ENCODE measurements around the gene RNF148.
A peak's percentile ranks its signal among the peaks of the same experiment; 100 is the strongest.
"Not testable (repeated sequence)": the region's sequence is repeated elsewhere in the genome, so short reads cannot be mapped to it uniquely, and the experiment has no call there.

The RNF148 gene

GRCh38 chr7:122691569-122692235, 11.0 kb downstream of the RNF148 start:
- DNase-seq (ENCODE audit: low read depth in 2 of 2), result no peak

GRCh38 chr7:122689346-122690109, 13.2 kb downstream of the RNF148 start:
- DNase-seq (ENCODE audit: low read depth in 2 of 2), result no peak

- DNase-seq (ENCODE audit: low read depth in 2 of 2), result no peak
Measured at GRCh38 chr7:122688400-122688998, 14.2 kb downstream of the RNF148 start.

- no peak for DNase-seq (ENCODE audit: low read depth in 2 of 2)
Measured at GRCh38 chr7:122686360-122686878, 16.3 kb downstream of the RNF148 start.

- DNase-seq (ENCODE audit: low read depth in 2 of 2), result no peak
Measured at GRCh38 chr7:122684504-122684903, 18.2 kb downstream of the RNF148 start.

GRCh38 chr7:122682815-122683550, 19.7 kb downstream of the RNF148 start:
- DNase-seq (ENCODE audit: low read depth in 2 of 2), result no peak

- DNase-seq (ENCODE audit: low read depth in 2 of 2), result not testable (repeated sequence)
Measured at GRCh38 chr7:122681186-122681585, 21.5 kb downstream of the RNF148 start.

- DNase-seq (ENCODE audit: low read depth in 2 of 2), result no peak
Measured at GRCh38 chr7:122679813-122680212, 22.9 kb downstream of the RNF148 start.

- not testable (repeated sequence) for DNase-seq (ENCODE audit: low read depth in 2 of 2)
Measured at GRCh38 chr7:122679269-122679709, 23.4 kb downstream of the RNF148 start.

GRCh38 chr7:122677149-122677548, 25.6 kb downstream of the RNF148 start:
- DNase-seq (ENCODE audit: low read depth in 2 of 2), result no peak

GRCh38 chr7:122676466-122676865, 26.3 kb downstream of the RNF148 start:
- no peak for DNase-seq (ENCODE audit: low read depth in 2 of 2)

- DNase-seq (ENCODE audit: low read depth in 2 of 2), result no peak
Measured at GRCh38 chr7:122675621-122676020, 27.1 kb downstream of the RNF148 start.

GRCh38 chr7:122675011-122675410, 27.7 kb downstream of the RNF148 start:
- DNase-seq (ENCODE audit: low read depth in 2 of 2), result no peak

GRCh38 chr7:122674502-122674901, 28.2 kb downstream of the RNF148 start:
- peak in 1 of 2 experiments; percentile 5 for DNase-seq (ENCODE audit: low read depth in 2 of 2)

GRCh38 chr7:122673951-122674350, 28.8 kb downstream of the RNF148 start:
- no peak for DNase-seq (ENCODE audit: low read depth in 2 of 2)

- DNase-seq (ENCODE audit: low read depth in 2 of 2), result no peak
Measured at GRCh38 chr7:122672536-122672935, 30.2 kb downstream of the RNF148 start.

- DNase-seq (ENCODE audit: low read depth in 2 of 2), result no peak
Measured at GRCh38 chr7:122663733-122664132, 39.0 kb downstream of the RNF148 start.

GRCh38 chr7:122658856-122659255, 43.9 kb downstream of the RNF148 start:
- no peak for DNase-seq (ENCODE audit: low read depth in 2 of 2)

- DNase-seq (ENCODE audit: low read depth in 2 of 2), result no peak
Measured at GRCh38 chr7:122653685-122654084, 49.0 kb downstream of the RNF148 start.

GRCh38 chr7:122652876-122653275, 49.8 kb downstream of the RNF148 start:
- DNase-seq (ENCODE audit: low read depth in 2 of 2), result no peak

Measured in fibroblast of skin of left biceps (primary cell).